Body of pancreas (tissue), 4 donors: ENCODE results near the gene SPAST.

ENCODE experiments used
- POLR2A ChIP-seq, 3 donors: fragments of 450-650 bp; IDR thresholded peaks; one replicate each; pipeline ENCODE4 v1.6.1; 2016; ENCODE audit warnings: antibody characterized with exemption in 3 of 3, mild to moderate bottlenecking in 2 of 3
- TF ChIP-seq, protein P1 (sequence below), 7 experiments: fragments of 450-650 bp in 4 of 7; fragments of 200-600 bp in 3 of 7; sonication (generic) in 3 of 7; IDR thresholded peaks; one replicate each; pipeline ENCODE4 v1.5.1; 2016 to 2019; ENCODE audit warnings: antibody characterized with exemption in 7 of 7

DNA sequence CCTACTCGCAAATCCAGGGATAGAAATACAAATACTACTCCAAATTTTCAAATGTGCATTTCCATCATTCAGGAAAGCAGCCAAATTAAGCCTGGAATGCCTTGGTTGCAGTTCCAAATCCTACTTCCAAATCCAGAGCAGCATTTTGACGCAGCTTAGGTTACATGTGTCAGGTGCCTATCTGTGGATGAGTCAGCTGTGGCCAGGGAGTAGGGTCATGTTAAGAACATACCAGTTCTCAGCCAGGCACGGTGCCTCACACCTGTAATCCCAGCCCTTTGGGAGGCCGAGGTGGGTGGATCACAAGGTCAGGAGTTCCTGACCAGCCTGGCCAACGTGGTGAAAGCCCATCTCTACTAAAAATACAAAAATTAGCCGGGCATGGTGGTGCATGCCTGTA lies 119.3 kb downstream of the SPAST start:
- TF ChIP-seq, protein P1, sequence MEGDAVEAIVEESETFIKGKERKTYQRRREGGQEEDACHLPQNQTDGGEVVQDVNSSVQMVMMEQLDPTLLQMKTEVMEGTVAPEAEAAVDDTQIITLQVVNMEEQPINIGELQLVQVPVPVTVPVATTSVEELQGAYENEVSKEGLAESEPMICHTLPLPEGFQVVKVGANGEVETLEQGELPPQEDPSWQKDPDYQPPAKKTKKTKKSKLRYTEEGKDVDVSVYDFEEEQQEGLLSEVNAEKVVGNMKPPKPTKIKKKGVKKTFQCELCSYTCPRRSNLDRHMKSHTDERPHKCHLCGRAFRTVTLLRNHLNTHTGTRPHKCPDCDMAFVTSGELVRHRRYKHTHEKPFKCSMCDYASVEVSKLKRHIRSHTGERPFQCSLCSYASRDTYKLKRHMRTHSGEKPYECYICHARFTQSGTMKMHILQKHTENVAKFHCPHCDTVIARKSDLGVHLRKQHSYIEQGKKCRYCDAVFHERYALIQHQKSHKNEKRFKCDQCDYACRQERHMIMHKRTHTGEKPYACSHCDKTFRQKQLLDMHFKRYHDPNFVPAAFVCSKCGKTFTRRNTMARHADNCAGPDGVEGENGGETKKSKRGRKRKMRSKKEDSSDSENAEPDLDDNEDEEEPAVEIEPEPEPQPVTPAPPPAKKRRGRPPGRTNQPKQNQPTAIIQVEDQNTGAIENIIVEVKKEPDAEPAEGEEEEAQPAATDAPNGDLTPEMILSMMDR (IDR thresholded peaks at IDR 0.05): no peak
- TF ChIP-seq POLR2A (IDR thresholded peaks at IDR 0.05): no peak
